Cardiac fibroblast (primary cell): ENCODE measurements around the gene TBX15.
A peak's percentile ranks its signal among the peaks of the same experiment; 100 is the strongest.

Experiments
- DNase-seq, 2 donors: peaks; one replicate each; pipeline versions ENCODE4 v3.0.0 to v3.0.0-alpha.2; 2010; ENCODE audit warnings: low read depth in 2 of 2
- H3K4me3 ChIP-seq, 2 donors: replicated peaks in 1 of 2; 1 replicate in 1 of 2; 2 replicates in 1 of 2; pipeline ENCODE4 v1.5.1; 2011; ENCODE audit warnings: low read depth in 2 of 2, low read length in 2 of 2, mild to moderate bottlenecking in 2 of 2, moderate library complexity in 1 of 2
- CTCF ChIP-seq: IDR thresholded peaks from one replicate; pipeline ENCODE4 v1.5.1; 2011; ENCODE audit warnings: low read depth, mild to moderate bottlenecking, low read length, inconsistent platforms

TBX15 gene

GRCh38 chr1:119012383-119012782, 24.2 kb upstream of the TBX15 start:
- no peak for DNase-seq
- H3K4me3 ChIP-seq: no peak overlapping the region
- TF ChIP-seq CTCF: no peak

- no peak for DNase-seq
- TF ChIP-seq CTCF: no peak
- no peak overlapping the region for H3K4me3 ChIP-seq
Observed at GRCh38 chr1:119011706-119012105, 23.6 kb upstream of the TBX15 start.

- no peak overlapping the region for H3K4me3 ChIP-seq
- no peak for DNase-seq
- no peak for TF ChIP-seq CTCF
Observed at GRCh38 chr1:119011116-119011515, 23.0 kb upstream of the TBX15 start.

GRCh38 chr1:119010201-119010600, 22.1 kb upstream of the TBX15 start:
- no peak overlapping the region for H3K4me3 ChIP-seq
- DNase-seq: peak in 1 of 2 donors; percentile 57
- no peak for TF ChIP-seq CTCF

- DNase-seq: peak in 1 of 2 donors; percentile 53
Observed at GRCh38 chr1:119009312-119009655, 21.1 kb upstream of the TBX15 start.

GRCh38 chr1:119008483-119009311, 20.6 kb upstream of the TBX15 start:
- TF ChIP-seq CTCF: peak; percentile 54
- peak; percentile 77 to 84 for DNase-seq

More at GRCh38 chr1:119009312-119009655, 21.1 kb upstream of the TBX15 start:
- H3K4me3 ChIP-seq: no peak overlapping the region
- no peak for TF ChIP-seq CTCF

More at GRCh38 chr1:119008483-119009311, 20.6 kb upstream of the TBX15 start:
- peak overlapping the region; percentile 27 for H3K4me3 ChIP-seq
